ENCODE results near the gene IMP4. TPM values are rescaled to one million over a fixed set of nuclear protein-coding genes. Genes with fewer than 3 reads are reported as not detected.

Gene IMP4
- total RNA-seq, 4 donors from 2014 or later: 72.6 to 207 (median 93.3) TPM

- no peaks in the 10 kb centered on the region for H3K9me3 ChIP-seq
- no peak overlapping the region for H3K27ac ChIP-seq
- H3K4me3 ChIP-seq: no peak overlapping the region
- no peaks in the 10 kb centered on the region for H3K27me3 ChIP-seq
- 93 to 97% methylated on average over 5 of the region's 5 CpGs for WGBS, 2 donors
- DNase-seq (ENCODE audit: low spot score in 2 of 2): no peak
- H3K36me3 ChIP-seq: peaks cover 0 to 12% (median 0%) of the 10 kb centered on the region in 3 donors
- H3K4me1 ChIP-seq: peaks cover 0 to 50% (median 7%) of the 10 kb centered on the region in 4 donors
- TF ChIP-seq CTCF (IDR thresholded peaks at IDR 0.05) (no peak), EP300 (IDR thresholded peaks at IDR 0.05) (no peak)
Observed at GRCh38 chr2:130369965-130370341, 27.3 kb downstream of the IMP4 start.

- no peak for DNase-seq (ENCODE audit: low spot score in 2 of 2)
- TF ChIP-seq EP300 (IDR thresholded peaks at IDR 0.05) (no peak), POLR2A (IDR thresholded peaks at IDR 0.05) (no peak), CTCF (IDR thresholded peaks at IDR 0.05) (no peak)
- peak overlapping the region in 2 of 4 donors; percentile 90 for H3K27ac ChIP-seq
Observed at GRCh38 chr2:130370490-130370889, 27.8 kb downstream of the IMP4 start.

GRCh38 chr2:130371723-130372054 is 29.0 kb downstream of the IMP4 start:
- Histone ChIP-seq H3K27ac (peak overlapping the region; percentile 69 to 90 (median 88)), H3K36me3 (peaks cover 0 to 30% (median 0%) of the 10 kb centered on the region in 3 donors), H3K4me3 (peak overlapping the region; percentile 72 to 85 (median 74)), H3K9me3 (no peaks in the 10 kb centered on the region), H3K27me3 (no peaks in the 10 kb centered on the region), H3K4me1 (peaks cover 0 to 53% (median 9%) of the 10 kb centered on the region in 4 donors)
- DNase-seq (ENCODE audit: low spot score in 2 of 2): no peak
- TF ChIP-seq CTCF (IDR thresholded peaks at IDR 0.05) (no peak), EP300 (IDR thresholded peaks at IDR 0.05) (no peak), POLR2A (IDR thresholded peaks at IDR 0.05) (no peak)
- WGBS, 2 donors: 28 to 44% methylated on average over 18 of the region's 18 CpGs

More at GRCh38 chr2:130370490-130370889, 27.8 kb downstream of the IMP4 start:
- no peaks in the 10 kb centered on the region for H3K9me3 ChIP-seq
- H3K4me1 ChIP-seq: peaks cover 0 to 53% (median 7%) of the 10 kb centered on the region in 4 donors
- H3K4me3 ChIP-seq: no peak overlapping the region
- no peaks in the 10 kb centered on the region for H3K27me3 ChIP-seq
- WGBS, 2 donors: 88 to 94% methylated on average over 9 of the region's 9 CpGs
- H3K36me3 ChIP-seq: peaks cover 0 to 18% (median 0%) of the 10 kb centered on the region in 3 donors

- peak in 1 of 2 donors; percentile 84 for TF ChIP-seq EP300 (IDR thresholded peaks at IDR 0.05)
- peak; percentile 85 to 97 (median 92) for TF ChIP-seq CTCF (IDR thresholded peaks at IDR 0.05)
- TF ChIP-seq POLR2A (IDR thresholded peaks at IDR 0.05): peak; percentile 53 to 58
- peak overlapping the region; percentile 72 to 85 (median 74) for H3K4me3 ChIP-seq
- DNase-seq (ENCODE audit: low spot score in 2 of 2): peak; percentile 82 to 83
- peaks cover 0 to 31% (median 0%) of the 10 kb centered on the region in 3 donors for H3K36me3 ChIP-seq
- peak overlapping the region; percentile 69 to 90 (median 88) for H3K27ac ChIP-seq
- peaks cover 0 to 53% (median 9%) of the 10 kb centered on the region in 4 donors for H3K4me1 ChIP-seq
- H3K9me3 ChIP-seq: no peaks in the 10 kb centered on the region
- 1% methylated on average over 29 to 46 of the region's 81 CpGs for WGBS, 2 donors
- no peaks in the 10 kb centered on the region for H3K27me3 ChIP-seq
Observed at GRCh38 chr2:130372055-130372832, 29.5 kb downstream of the IMP4 start.

Measured in tibial nerve (tissue), 4 donors.